CD4-positive, alpha-beta T cell (primary cell): ENCODE data around the gene LCOR. TPM values are rescaled to one million over a fixed set of nuclear protein-coding genes. Genes with fewer than 3 reads are reported as not detected.
A peak's percentile ranks its signal among the peaks of the same experiment; 100 is the strongest.

Experiments used
- ATAC-seq: fragments of 200-7000 bp; cut with Tn5 transposase; one replicate; pipeline ENCODE4 v1.10.0; 2022; ENCODE audit warnings: mild to moderate bottlenecking; ENCODE audit not compliant: poor library complexity
- CTCF ChIA-PET: fragments of 350-600 bp; sonication (Branson Sonifier 250); formaldehyde crosslinking; loops from one replicate; lab custom pipeline; 2021; ENCODE audit warnings: antibody characterized with exemption, inconsistent platforms; lab: Charles Lee
- POLR2A ChIA-PET: fragments of 350-600 bp; sonication (Branson Sonifier 250); formaldehyde crosslinking; loops from one replicate; lab custom pipeline; 2021; ENCODE audit warnings: antibody characterized with exemption, inconsistent platforms; lab: Charles Lee
- DNase-seq, 14 experiments: peaks; one replicate each; pipeline ENCODE4 v3.0.0-alpha.2; 2013 to 2020; ENCODE audit warnings: mixed read lengths in 2 of 14
- H3K27ac ChIP-seq, 2 donors: one replicate each; pipeline versions ENCODE4 v1.5.1 to v1.7.0; 2013; ENCODE audit warnings: low read length in 2 of 2, low read depth in 1 of 2, mild to moderate bottlenecking in 1 of 2
- H3K27me3 ChIP-seq, 2 experiments: 1 replicate in 1 of 2; 2 replicates in 1 of 2; pipeline versions ENCODE4 v1.6.1 to v1.7.0; 2013; ENCODE audit warnings: low read length in 2 of 2, control low read depth in 1 of 2, mild to moderate bottlenecking in 1 of 2, moderate library complexity in 1 of 2; ENCODE audit not compliant: insufficient read depth in 2 of 2, control insufficient read depth in 1 of 2
- H3K36me3 ChIP-seq: one replicate; pipeline ENCODE4 v1.6.1; 2013; ENCODE audit warnings: low read length, control low read depth; ENCODE audit not compliant: insufficient read depth
- H3K4me1 ChIP-seq: one replicate; pipeline ENCODE4 v1.6.1; 2013; ENCODE audit warnings: low read length, control low read depth; ENCODE audit not compliant: insufficient read depth
- H3K4me3 ChIP-seq: one replicate; pipeline ENCODE4 v1.5.1; 2013; ENCODE audit warnings: mild to moderate bottlenecking, low read length, moderate library complexity
- H3K9me3 ChIP-seq, 2 experiments: 1 replicate in 1 of 2; 2 replicates in 1 of 2; pipeline versions ENCODE4 v1.6.1 to v1.7.0; 2013; ENCODE audit warnings: low read length in 2 of 2, mild to moderate bottlenecking in 2 of 2, control low read depth in 1 of 2, moderate library complexity in 1 of 2; ENCODE audit not compliant: control insufficient read depth in 1 of 2, insufficient read depth in 1 of 2
- H3K27ac Mint-ChIP-seq: one replicate; pipeline ENCODE4 v1.8.0; 2020; ENCODE audit warnings: mixed read lengths
- H3K27me3 Mint-ChIP-seq: one replicate; pipeline ENCODE4 v1.8.0; 2021; ENCODE audit warnings: mixed read lengths
- H3K36me3 Mint-ChIP-seq: one replicate; pipeline ENCODE4 v1.8.0; 2021; ENCODE audit warnings: low read depth, mixed read lengths
- H3K4me1 Mint-ChIP-seq: one replicate; pipeline ENCODE4 v1.8.0; 2021; ENCODE audit warnings: low read depth, mixed read lengths
- H3K4me3 Mint-ChIP-seq: one replicate; pipeline ENCODE4 v1.8.0; 2020; ENCODE audit warnings: mild to moderate bottlenecking, mixed read lengths
- H3K9me3 Mint-ChIP-seq: one replicate; pipeline ENCODE4 v1.8.0; 2020; ENCODE audit warnings: mixed read lengths
- CTCF ChIP-seq: fragments of 200-600 bp; IDR thresholded peaks from one replicate; pipeline ENCODE4 v1.8.0; 2022; ENCODE audit warnings: antibody characterized with exemption, mild to moderate bottlenecking
- intact Hi-C, 2 experiments: fragments of 100-400 bp; cut with DNase I in 1 of 2; cut with micrococcal nuclease in 1 of 2; formaldehyde crosslinking; loops; one replicate each; pipeline versions ENCODE4 v1.15.1 to v1.9.0; 2023 to 2025; cut with DNase I, micrococcal nuclease
- total RNA-seq, 174 experiments: library from RNA in 2 of 174; stranded (reverse) in 2 of 174; gene quantifications; one replicate each; pipeline ENCODE4 v1.2.3 and lab custom pipeline; 2021 to 2026

LCOR gene
- total RNA-seq, 2 experiments from 2014 or later: 46.0 to 56.0 TPM

- Mint-ChIP-seq H3K27ac (no peak overlapping the region), H3K36me3 (peaks cover 43% of the 10 kb centered on the region), H3K4me1 (peaks cover 63% of the 10 kb centered on the region), H3K27me3 (no peaks in the 10 kb centered on the region), H3K4me3 (no peak overlapping the region), H3K9me3 (no peaks in the 10 kb centered on the region)
- ATAC-seq (no peak), DNase-seq (no peak)
- Histone ChIP-seq H3K4me1 (no peaks in the 10 kb centered on the region), H3K36me3 (peaks cover 5% of the 10 kb centered on the region), H3K27ac (no peak overlapping the region), H3K4me3 (no peak overlapping the region), H3K9me3 (no peaks in the 10 kb centered on the region), H3K27me3 (no peaks in the 10 kb centered on the region)
- intact Hi-C loops: loop anchor here in 1 of 2 experiments (10.0 kb wide), 1 partner anchor 62 kb away; no protein-coding TSS in a partner anchor
- ChIA-PET POLR2A (no interaction called here), CTCF (no interaction called here)
- no peak for TF ChIP-seq CTCF
Observed at GRCh38 chr10:96906864-96907263, 74.8 kb downstream of the LCOR start.

- H3K9me3 ChIP-seq: no peaks in the 10 kb centered on the region
- no peak overlapping the region for H3K4me3 ChIP-seq
- Mint-ChIP-seq H3K4me3 (no peak overlapping the region), H3K36me3 (peaks cover 75% of the 10 kb centered on the region), H3K27ac (peak overlapping the region; percentile 7), H3K27me3 (no peaks in the 10 kb centered on the region), H3K9me3 (no peaks in the 10 kb centered on the region), H3K4me1 (peaks cover 42% of the 10 kb centered on the region)
- no peaks in the 10 kb centered on the region for H3K4me1 ChIP-seq
- peaks cover 14% of the 10 kb centered on the region for H3K36me3 ChIP-seq
- intact Hi-C loops: no loop called here
- peak; percentile 81 for TF ChIP-seq CTCF
- ChIA-PET CTCF (interaction anchor here (0.6 to 1.5 kb wide), 7 partner anchors 10 to 362 kb away, joined by 3 to 4 read pairs (median 3); no protein-coding TSS in a partner anchor), POLR2A (no interaction called here)
- no peak overlapping the region for H3K27ac ChIP-seq
- DNase-seq (peak in 4 of 14 experiments; percentile 20 to 67 (median 55)), ATAC-seq (peak; percentile 64)
- no peaks in the 10 kb centered on the region for H3K27me3 ChIP-seq
Observed at GRCh38 chr10:96910488-96911395, 78.6 kb downstream of the LCOR start.

DNA sequence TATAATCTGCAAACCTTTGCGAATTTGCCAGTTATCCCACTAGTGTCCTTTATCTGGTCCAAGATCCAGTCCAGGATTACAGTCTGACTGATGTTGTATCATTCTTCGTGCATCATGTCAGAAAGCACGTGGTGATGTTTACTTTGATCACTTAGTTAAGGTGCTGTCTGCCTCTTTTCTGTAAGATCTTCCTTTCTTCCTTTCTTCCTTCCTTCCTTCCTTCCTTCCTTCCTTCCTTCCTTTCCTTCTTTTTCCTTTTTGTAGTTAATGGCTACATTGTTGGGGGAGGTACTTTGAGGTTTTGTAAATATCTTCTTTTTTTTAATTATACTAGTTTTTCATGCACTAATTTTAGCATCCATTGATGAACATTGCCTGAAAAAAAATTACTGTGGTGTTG lies 80.3 kb downstream of the LCOR start:
- Mint-ChIP-seq H3K27me3 (no peaks in the 10 kb centered on the region), H3K36me3 (peaks cover 76% of the 10 kb centered on the region), H3K9me3 (no peaks in the 10 kb centered on the region), H3K4me3 (no peak overlapping the region), H3K4me1 (peaks cover 41% of the 10 kb centered on the region), H3K27ac (peak overlapping the region; percentile 66)
- intact Hi-C loops: no loop called here
- no peaks in the 10 kb centered on the region for H3K27me3 ChIP-seq
- H3K4me1 ChIP-seq: no peaks in the 10 kb centered on the region
- ChIA-PET CTCF (no interaction called here), POLR2A (no interaction called here)
- no peak for ATAC-seq
- DNase-seq: no peak
- peaks cover 14% of the 10 kb centered on the region for H3K36me3 ChIP-seq
- no peak overlapping the region for H3K4me3 ChIP-seq
- H3K27ac ChIP-seq: no peak overlapping the region
- H3K9me3 ChIP-seq: no peaks in the 10 kb centered on the region
- no peak for TF ChIP-seq CTCF
